Measurements from ENCODE around the gene LPP. TPM values are rescaled to one million over a fixed set of nuclear protein-coding genes. Genes with fewer than 3 reads are reported as not detected.
"Not testable (repeated sequence)": the region's sequence is repeated elsewhere in the genome, so short reads cannot be mapped to it uniquely, and the experiment has no call there.

LPP gene
- total RNA-seq, 4 donors from 2014 or later: 45.9 to 81.1 (median 63.0) TPM

- H3K4me3 ChIP-seq (ENCODE audit: low read depth, poor library complexity, severe bottlenecking): no peak overlapping the region
- DNase-seq (ENCODE audit: low spot score in 2 of 2): no peak
- intact Hi-C loops (cut with DNase I; ENCODE audit: low total_unique reads): no loop called here
- TF ChIP-seq CTCF (IDR thresholded peaks at IDR 0.05): no peak
- no peak for TF ChIP-seq POLR2A (IDR thresholded peaks at IDR 0.05)
These were observed 451.3 kb downstream of the LPP start for GRCh38 chr3:188605231-188605630.

GRCh38 chr3:188605905-188606304, 451.9 kb downstream of the LPP start:
- no peak for DNase-seq (ENCODE audit: low spot score in 2 of 2)
- 79 to 86% methylated on average over 5 of the region's 5 CpGs for WGBS, 2 donors
- no peak overlapping the region for H3K4me3 ChIP-seq (ENCODE audit: low read depth, poor library complexity, severe bottlenecking)
- TF ChIP-seq POLR2A (IDR thresholded peaks at IDR 0.05) (no peak), CTCF (IDR thresholded peaks at IDR 0.05) (no peak)
- intact Hi-C loops (cut with DNase I; ENCODE audit: low total_unique reads): no loop called here

GRCh38 chr3:188607805-188608315, 453.9 kb downstream of the LPP start:
- intact Hi-C loops (cut with DNase I; ENCODE audit: low total_unique reads): no loop called here
- H3K4me3 ChIP-seq (ENCODE audit: low read depth, poor library complexity, severe bottlenecking): no peak overlapping the region
- TF ChIP-seq POLR2A (IDR thresholded peaks at IDR 0.05): no peak
- no peak for TF ChIP-seq CTCF (IDR thresholded peaks at IDR 0.05)
- DNase-seq (ENCODE audit: low spot score in 2 of 2): no peak

- WGBS, 2 donors: 97 to 100% methylated on average over 3 of the region's 3 CpGs
- no peak for DNase-seq (ENCODE audit: low spot score in 2 of 2)
- H3K4me3 ChIP-seq (ENCODE audit: low read depth, poor library complexity, severe bottlenecking): no peak overlapping the region
- intact Hi-C loops (cut with DNase I; ENCODE audit: low total_unique reads): no loop called here
- TF ChIP-seq CTCF (IDR thresholded peaks at IDR 0.05) (no peak), POLR2A (IDR thresholded peaks at IDR 0.05) (no peak)
These were observed 454.4 kb downstream of the LPP start for GRCh38 chr3:188608401-188608800.

- 93 to 94% methylated on average over 6 of the region's 6 CpGs for WGBS, 2 donors
- DNase-seq (ENCODE audit: low spot score in 2 of 2); intact Hi-C loops (cut with DNase I; ENCODE audit: low total_unique reads); H3K4me3 ChIP-seq (ENCODE audit: low read depth, poor library complexity, severe bottlenecking): not testable (repeated sequence)
These were observed 459.8 kb downstream of the LPP start for GRCh38 chr3:188613721-188614120.

GRCh38 chr3:188617270-188617669, 463.3 kb downstream of the LPP start:
- no peak overlapping the region for H3K4me3 ChIP-seq (ENCODE audit: low read depth, poor library complexity, severe bottlenecking)
- no peak for TF ChIP-seq CTCF (IDR thresholded peaks at IDR 0.05)
- no peak for TF ChIP-seq POLR2A (IDR thresholded peaks at IDR 0.05)
- intact Hi-C loops (cut with DNase I; ENCODE audit: low total_unique reads): no loop called here
- 89 to 96% methylated on average over 2 of the region's 2 CpGs for WGBS, 2 donors
- no peak for DNase-seq (ENCODE audit: low spot score in 2 of 2)
